HUDEP-2 (cell line): ENCODE results near the gene CALM3.
A peak's percentile ranks its signal among the peaks of the same experiment; 100 is the strongest.

Source experiments
- DNase-seq, 76 experiments: peaks; one replicate each; lab custom pipeline; 2025; ENCODE audit not compliant: unreplicated experiment in 76 of 76; lab: John Stamatoyannopoulos, UW

The CALM3 gene

GRCh38 chr19:46598372-46598917 lies 2.7 kb upstream of the CALM3 start:
- DNase-seq: no peak

- DNase-seq: no peak
Measured at GRCh38 chr19:46599716-46600373, 1.3 kb upstream of the CALM3 start.

GRCh38 chr19:46600384-46601317 lies 479 bp upstream of the CALM3 start:
- peak; percentile 83 to 99 (median 97) for DNase-seq

- peak in 25 of 76 experiments; percentile 11 to 65 (median 36) for DNase-seq
Measured at GRCh38 chr19:46602392-46603194, 1.5 kb downstream of the CALM3 start.

GRCh38 chr19:46603195-46603637 lies 2.1 kb downstream of the CALM3 start:
- DNase-seq: peak in 17 of 76 experiments; percentile 18 to 65 (median 35)

GRCh38 chr19:46603752-46604231 lies 2.7 kb downstream of the CALM3 start:
- no peak for DNase-seq

- DNase-seq: no peak
Measured at GRCh38 chr19:46604781-46605355, 3.7 kb downstream of the CALM3 start.

GRCh38 chr19:46605356-46605821 lies 4.3 kb downstream of the CALM3 start:
- DNase-seq: no peak

GRCh38 chr19:46606019-46606418 lies 4.9 kb downstream of the CALM3 start:
- no peak for DNase-seq

- DNase-seq: no peak
Measured at GRCh38 chr19:46606681-46607447, 5.7 kb downstream of the CALM3 start.

- no peak for DNase-seq
Measured at GRCh38 chr19:46607448-46607841, 6.3 kb downstream of the CALM3 start.

GRCh38 chr19:46608178-46608577 lies 7.0 kb downstream of the CALM3 start:
- no peak for DNase-seq

GRCh38 chr19:46608581-46609345 lies 7.6 kb downstream of the CALM3 start:
- no peak for DNase-seq

GRCh38 chr19:46609511-46610412 lies 8.6 kb downstream of the CALM3 start:
- DNase-seq: no peak

- DNase-seq: no peak
Measured at GRCh38 chr19:46610413-46610775, 9.3 kb downstream of the CALM3 start.

GRCh38 chr19:46610851-46611770 lies 10.0 kb downstream of the CALM3 start:
- DNase-seq: no peak

GRCh38 chr19:46611776-46612175 lies 10.6 kb downstream of the CALM3 start:
- no peak for DNase-seq
